WTC11 (cell line): ENCODE data around the gene AOAH. TPM values are rescaled to one million over a fixed set of nuclear protein-coding genes. Genes with fewer than 3 reads are reported as not detected.

Source experiments
- ATAC-seq: fragments of 200-7000 bp; cut with Tn5 transposase; 2 replicates; pipeline ENCODE4 v1.10.0; 2021; ENCODE audit warnings: mild to moderate bottlenecking, moderate library complexity
- CTCF ChIA-PET: fragments of 300-600 bp; sonication (Branson Sonifier 250); formaldehyde crosslinking; loops from one replicate; lab custom pipeline; 2021; ENCODE audit warnings: antibody characterized with exemption; lab: Charles Lee
- POLR2A ChIA-PET: fragments of 350-600 bp; sonication (Branson Sonifier 250); formaldehyde crosslinking; loops from one replicate; lab custom pipeline; 2021; ENCODE audit warnings: antibody characterized with exemption; lab: Charles Lee
- DNase-seq: peaks from one replicate; pipeline ENCODE4 v3.0.0; 2021; ENCODE audit warnings: low spot score
- H3K27ac Mint-ChIP-seq: 2 replicates; pipeline ENCODE4 v1.8.0; 2021; ENCODE audit warnings: mixed read lengths
- H3K27me3 Mint-ChIP-seq: 2 replicates; pipeline ENCODE4 v1.8.0; 2021; ENCODE audit warnings: low read depth, mild to moderate bottlenecking, moderate library complexity, mixed read lengths
- H3K36me3 Mint-ChIP-seq: 2 replicates; pipeline ENCODE4 v1.8.0; 2021; ENCODE audit warnings: mixed read lengths
- H3K4me1 Mint-ChIP-seq: 2 replicates; pipeline ENCODE4 v1.8.0; 2022; ENCODE audit warnings: mixed read lengths
- H3K4me3 Mint-ChIP-seq: 2 replicates; pipeline ENCODE4 v1.8.0; 2021; ENCODE audit warnings: mild to moderate bottlenecking, moderate library complexity, mixed read lengths
- H3K9me3 Mint-ChIP-seq: 2 replicates; pipeline ENCODE4 v1.8.0; 2021; ENCODE audit warnings: mixed read lengths
- ATF1 ChIP-seq: sonication (generic); formaldehyde crosslinking; IDR thresholded peaks from 2 replicates; pipeline ENCODE4 v1.8.1; 2023; ENCODE audit warnings: mild to moderate bottlenecking, moderate library complexity, missing genetic modification reagents
- CREB1 ChIP-seq: sonication (generic); formaldehyde crosslinking; IDR thresholded peaks from 2 replicates; pipeline ENCODE4 v1.8.0; 2023; ENCODE audit warnings: mild to moderate bottlenecking, missing genetic modification reagents
- FOXJ3 ChIP-seq: sonication (generic); formaldehyde crosslinking; IDR thresholded peaks from 2 replicates; pipeline ENCODE4 v1.9.0; 2021; ENCODE audit warnings: missing genetic modification reagents, mild to moderate bottlenecking, borderline replicate concordance
- GRHL2 ChIP-seq: fragments of 250-450 bp; sonication (Bioruptor Pico); IDR thresholded peaks from 2 replicates; pipeline ENCODE4 v1.8.0; 2022; ENCODE audit warnings: mild to moderate bottlenecking, moderate library complexity; ENCODE audit not compliant: insufficient replicate concordance, severe bottlenecking
- GTF2I ChIP-seq: fragments of 250-450 bp; sonication (Bioruptor Pico); conservative IDR thresholded peaks from 2 replicates; pipeline ENCODE4 v1.4.0; 2021; ENCODE audit warnings: mild to moderate bottlenecking
- JAZF1 ChIP-seq: fragments of 250-450 bp; sonication (Bioruptor Pico); IDR thresholded peaks from 2 replicates; pipeline ENCODE4 v1.9.0; 2021; ENCODE audit warnings: moderate library complexity, mild to moderate bottlenecking, inconsistent platforms
- MYBL2 ChIP-seq: sonication (generic); formaldehyde crosslinking; IDR thresholded peaks from 2 replicates; pipeline ENCODE4 v1.8.1; 2023; ENCODE audit warnings: mild to moderate bottlenecking, moderate library complexity, missing genetic modification reagents
- NR3C1 ChIP-seq: sonication (generic); formaldehyde crosslinking; conservative IDR thresholded peaks from 2 replicates; pipeline ENCODE4 v1.8.1; 2023; ENCODE audit warnings: low read depth, mild to moderate bottlenecking, missing genetic modification reagents
- PRRX2 ChIP-seq: fragments of 250-450 bp; sonication (Bioruptor Pico); IDR thresholded peaks from 2 replicates; pipeline ENCODE4 v1.8.0; 2021; ENCODE audit warnings: mild to moderate bottlenecking
- TEAD1 ChIP-seq: sonication (generic); formaldehyde crosslinking; IDR thresholded peaks from 2 replicates; pipeline ENCODE4 v1.8.0; 2022; ENCODE audit warnings: mild to moderate bottlenecking, missing genetic modification reagents
- ZBTB21 ChIP-seq: sonication (generic); formaldehyde crosslinking; IDR thresholded peaks from 2 replicates; pipeline ENCODE4 v1.8.1; 2023; ENCODE audit warnings: mild to moderate bottlenecking, missing genetic modification reagents, borderline replicate concordance
- ZNF138 ChIP-seq: sonication (generic); formaldehyde crosslinking; conservative IDR thresholded peaks from 2 replicates; pipeline ENCODE4 v1.8.1; 2022; ENCODE audit warnings: mild to moderate bottlenecking, moderate library complexity, missing genetic modification reagents
- ZNF423 ChIP-seq: fragments of 250-450 bp; sonication (Bioruptor Pico); IDR thresholded peaks from 2 replicates; pipeline ENCODE4 v2.1.2; 2022; ENCODE audit warnings: mild to moderate bottlenecking, moderate library complexity
- total RNA-seq: library from RNA; stranded (reverse); gene quantifications from 3 replicates; pipeline ENCODE4 v1.2.3, GENCODE V29; 2021
- TF ChIP-seq, protein P1 (sequence below): fragments of 250-450 bp; sonication (Bioruptor Pico); IDR thresholded peaks from 2 replicates; pipeline ENCODE4 v1.9.0; 2021; ENCODE audit warnings: mild to moderate bottlenecking, borderline replicate concordance
- TF ChIP-seq, protein P2 (sequence below): sonication (generic); formaldehyde crosslinking; IDR thresholded peaks from 2 replicates; pipeline ENCODE4 v1.8.1; 2022; ENCODE audit warnings: low read depth, mild to moderate bottlenecking, moderate library complexity, missing genetic modification reagents, borderline replicate concordance
- TF ChIP-seq, protein P3 (sequence below): sonication (generic); formaldehyde crosslinking; IDR thresholded peaks from 2 replicates; pipeline ENCODE4 v1.8.0; 2022; ENCODE audit warnings: mild to moderate bottlenecking, missing genetic modification reagents
- TF ChIP-seq, protein P4 (sequence below): sonication (generic); formaldehyde crosslinking; IDR thresholded peaks from 2 replicates; pipeline ENCODE4 v1.8.1; 2022; ENCODE audit warnings: missing genetic modification reagents, borderline replicate concordance
- TF ChIP-seq, protein P5 (sequence below): fragments of 250-450 bp; sonication (Bioruptor Pico); IDR thresholded peaks from 2 replicates; pipeline ENCODE4 v1.8.0; 2021; ENCODE audit warnings: mild to moderate bottlenecking
- TF ChIP-seq, protein P6 (sequence below): sonication (generic); formaldehyde crosslinking; IDR thresholded peaks from 2 replicates; pipeline ENCODE4 v1.8.1; 2023; ENCODE audit warnings: mild to moderate bottlenecking, missing genetic modification reagents
- TF ChIP-seq, protein P7 (sequence below): fragments of 250-450 bp; sonication (Bioruptor Pico); IDR thresholded peaks from 2 replicates; pipeline ENCODE4 v1.9.0; 2021; ENCODE audit warnings: mild to moderate bottlenecking

The AOAH gene
- total RNA-seq, 1 experiment from 2014 or later = 0.31 TPM

DNA sequence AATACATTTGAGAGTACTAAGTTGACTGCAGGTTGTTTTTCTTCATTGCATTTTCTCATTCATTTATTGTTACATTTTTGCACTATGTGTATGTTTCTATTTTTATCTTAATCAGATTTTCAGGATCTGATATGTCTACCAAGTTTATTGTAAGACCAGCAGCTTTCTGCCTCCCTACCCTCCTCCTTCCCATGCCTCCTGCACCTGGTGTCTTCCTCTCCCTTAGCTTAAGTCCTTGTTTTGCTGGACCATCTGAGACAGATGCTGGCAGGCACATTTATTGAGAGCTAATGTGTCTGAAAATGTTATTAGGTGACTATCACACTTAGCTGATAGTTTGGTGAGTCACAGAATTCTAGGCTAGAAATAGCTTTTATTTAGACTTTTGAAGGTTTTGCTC lies 255.1 kb downstream of the AOAH start (continued):
- TF ChIP-seq FOXJ3 (no peak), ATF1 (no peak)
- TF ChIP-seq, protein P1, sequence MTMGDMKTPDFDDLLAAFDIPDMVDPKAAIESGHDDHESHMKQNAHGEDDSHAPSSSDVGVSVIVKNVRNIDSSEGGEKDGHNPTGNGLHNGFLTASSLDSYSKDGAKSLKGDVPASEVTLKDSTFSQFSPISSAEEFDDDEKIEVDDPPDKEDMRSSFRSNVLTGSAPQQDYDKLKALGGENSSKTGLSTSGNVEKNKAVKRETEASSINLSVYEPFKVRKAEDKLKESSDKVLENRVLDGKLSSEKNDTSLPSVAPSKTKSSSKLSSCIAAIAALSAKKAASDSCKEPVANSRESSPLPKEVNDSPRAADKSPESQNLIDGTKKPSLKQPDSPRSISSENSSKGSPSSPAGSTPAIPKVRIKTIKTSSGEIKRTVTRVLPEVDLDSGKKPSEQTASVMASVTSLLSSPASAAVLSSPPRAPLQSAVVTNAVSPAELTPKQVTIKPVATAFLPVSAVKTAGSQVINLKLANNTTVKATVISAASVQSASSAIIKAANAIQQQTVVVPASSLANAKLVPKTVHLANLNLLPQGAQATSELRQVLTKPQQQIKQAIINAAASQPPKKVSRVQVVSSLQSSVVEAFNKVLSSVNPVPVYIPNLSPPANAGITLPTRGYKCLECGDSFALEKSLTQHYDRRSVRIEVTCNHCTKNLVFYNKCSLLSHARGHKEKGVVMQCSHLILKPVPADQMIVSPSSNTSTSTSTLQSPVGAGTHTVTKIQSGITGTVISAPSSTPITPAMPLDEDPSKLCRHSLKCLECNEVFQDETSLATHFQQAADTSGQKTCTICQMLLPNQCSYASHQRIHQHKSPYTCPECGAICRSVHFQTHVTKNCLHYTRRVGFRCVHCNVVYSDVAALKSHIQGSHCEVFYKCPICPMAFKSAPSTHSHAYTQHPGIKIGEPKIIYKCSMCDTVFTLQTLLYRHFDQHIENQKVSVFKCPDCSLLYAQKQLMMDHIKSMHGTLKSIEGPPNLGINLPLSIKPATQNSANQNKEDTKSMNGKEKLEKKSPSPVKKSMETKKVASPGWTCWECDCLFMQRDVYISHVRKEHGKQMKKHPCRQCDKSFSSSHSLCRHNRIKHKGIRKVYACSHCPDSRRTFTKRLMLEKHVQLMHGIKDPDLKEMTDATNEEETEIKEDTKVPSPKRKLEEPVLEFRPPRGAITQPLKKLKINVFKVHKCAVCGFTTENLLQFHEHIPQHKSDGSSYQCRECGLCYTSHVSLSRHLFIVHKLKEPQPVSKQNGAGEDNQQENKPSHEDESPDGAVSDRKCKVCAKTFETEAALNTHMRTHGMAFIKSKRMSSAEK (CRISPR knock-in tag) = no peak

DNA sequence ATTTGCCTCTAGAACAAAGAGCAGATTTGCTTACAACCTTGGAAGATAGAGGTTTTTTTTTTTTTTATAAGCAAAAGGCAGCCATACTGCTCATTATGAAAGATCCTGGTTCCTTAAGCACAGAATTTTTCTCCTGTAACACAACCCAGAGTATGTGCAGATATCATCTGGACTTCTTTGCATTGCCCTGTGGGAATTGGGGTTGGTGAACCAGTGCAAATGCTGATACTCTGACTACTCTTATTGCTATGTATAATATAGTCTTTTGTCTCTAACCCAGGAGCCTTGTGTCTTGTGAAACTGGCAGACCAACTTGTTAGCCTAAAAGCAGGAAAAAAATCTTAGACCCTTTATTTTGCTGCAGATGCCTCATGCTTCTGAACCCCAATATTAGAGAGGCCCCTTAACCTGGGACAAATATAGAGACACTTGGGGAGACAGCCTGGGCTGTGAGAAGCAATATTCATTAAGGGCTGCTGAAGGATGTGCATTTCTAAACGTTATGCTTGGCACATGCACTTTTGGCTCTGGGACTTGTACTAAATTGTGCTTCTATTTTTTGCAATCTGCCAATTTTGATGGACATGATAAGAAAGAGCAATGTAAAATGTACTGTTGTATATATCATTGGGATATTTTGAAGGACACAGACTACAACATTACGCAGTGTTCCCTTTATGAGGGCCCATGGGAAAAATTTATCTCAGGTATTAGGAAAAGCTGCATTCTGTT lies 255.8 kb downstream of the AOAH start:
- ATAC-seq (no peak), DNase-seq (no peak)
- CTCF ChIA-PET = no interaction called here
- peaks cover 24% of the 10 kb centered on the region for H3K9me3 Mint-ChIP-seq
- no peaks in the 10 kb centered on the region for H3K4me1 Mint-ChIP-seq
- no peak overlapping the region for H3K27ac Mint-ChIP-seq
- H3K27me3 Mint-ChIP-seq = peaks cover 3% of the 10 kb centered on the region; the same call in 1 of the 2 replicates
- H3K4me3 Mint-ChIP-seq = no peak overlapping the region
- POLR2A ChIA-PET = no interaction called here
- H3K36me3 Mint-ChIP-seq = peaks cover 9% of the 10 kb centered on the region
- no peak for TF ChIP-seq CREB1 (CRISPR knock-in tag)
- TF ChIP-seq MYBL2 (CRISPR knock-in tag) = no peak
- TF ChIP-seq, protein P2, sequence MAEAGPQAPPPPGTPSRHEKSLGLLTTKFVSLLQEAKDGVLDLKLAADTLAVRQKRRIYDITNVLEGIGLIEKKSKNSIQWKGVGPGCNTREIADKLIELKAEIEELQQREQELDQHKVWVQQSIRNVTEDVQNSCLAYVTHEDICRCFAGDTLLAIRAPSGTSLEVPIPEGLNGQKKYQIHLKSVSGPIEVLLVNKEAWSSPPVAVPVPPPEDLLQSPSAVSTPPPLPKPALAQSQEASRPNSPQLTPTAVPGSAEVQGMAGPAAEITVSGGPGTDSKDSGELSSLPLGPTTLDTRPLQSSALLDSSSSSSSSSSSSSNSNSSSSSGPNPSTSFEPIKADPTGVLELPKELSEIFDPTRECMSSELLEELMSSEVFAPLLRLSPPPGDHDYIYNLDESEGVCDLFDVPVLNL (CRISPR knock-in tag) = no peak
- no peak for TF ChIP-seq NR3C1 (CRISPR knock-in tag)
- TF ChIP-seq GRHL2 (CRISPR knock-in tag) = no peak
- TF ChIP-seq ZNF138 (CRISPR knock-in tag) = no peak
- no peak for TF ChIP-seq ZBTB21
- no peak for TF ChIP-seq JAZF1 (CRISPR knock-in tag)
- TF ChIP-seq, protein P3, sequence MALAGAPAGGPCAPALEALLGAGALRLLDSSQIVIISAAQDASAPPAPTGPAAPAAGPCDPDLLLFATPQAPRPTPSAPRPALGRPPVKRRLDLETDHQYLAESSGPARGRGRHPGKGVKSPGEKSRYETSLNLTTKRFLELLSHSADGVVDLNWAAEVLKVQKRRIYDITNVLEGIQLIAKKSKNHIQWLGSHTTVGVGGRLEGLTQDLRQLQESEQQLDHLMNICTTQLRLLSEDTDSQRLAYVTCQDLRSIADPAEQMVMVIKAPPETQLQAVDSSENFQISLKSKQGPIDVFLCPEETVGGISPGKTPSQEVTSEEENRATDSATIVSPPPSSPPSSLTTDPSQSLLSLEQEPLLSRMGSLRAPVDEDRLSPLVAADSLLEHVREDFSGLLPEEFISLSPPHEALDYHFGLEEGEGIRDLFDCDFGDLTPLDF (CRISPR knock-in tag) = no peak
- TF ChIP-seq, protein P4, sequence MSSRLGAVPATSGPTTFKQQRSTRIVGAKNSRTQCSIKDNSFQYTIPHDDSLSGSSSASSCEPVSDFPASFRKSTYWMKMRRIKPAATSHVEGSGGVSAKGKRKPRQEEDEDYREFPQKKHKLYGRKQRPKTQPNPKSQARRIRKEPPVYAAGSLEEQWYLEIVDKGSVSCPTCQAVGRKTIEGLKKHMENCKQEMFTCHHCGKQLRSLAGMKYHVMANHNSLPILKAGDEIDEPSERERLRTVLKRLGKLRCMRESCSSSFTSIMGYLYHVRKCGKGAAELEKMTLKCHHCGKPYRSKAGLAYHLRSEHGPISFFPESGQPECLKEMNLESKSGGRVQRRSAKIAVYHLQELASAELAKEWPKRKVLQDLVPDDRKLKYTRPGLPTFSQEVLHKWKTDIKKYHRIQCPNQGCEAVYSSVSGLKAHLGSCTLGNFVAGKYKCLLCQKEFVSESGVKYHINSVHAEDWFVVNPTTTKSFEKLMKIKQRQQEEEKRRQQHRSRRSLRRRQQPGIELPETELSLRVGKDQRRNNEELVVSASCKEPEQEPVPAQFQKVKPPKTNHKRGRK (CRISPR knock-in tag) = no peak
- TF ChIP-seq, protein P5, sequence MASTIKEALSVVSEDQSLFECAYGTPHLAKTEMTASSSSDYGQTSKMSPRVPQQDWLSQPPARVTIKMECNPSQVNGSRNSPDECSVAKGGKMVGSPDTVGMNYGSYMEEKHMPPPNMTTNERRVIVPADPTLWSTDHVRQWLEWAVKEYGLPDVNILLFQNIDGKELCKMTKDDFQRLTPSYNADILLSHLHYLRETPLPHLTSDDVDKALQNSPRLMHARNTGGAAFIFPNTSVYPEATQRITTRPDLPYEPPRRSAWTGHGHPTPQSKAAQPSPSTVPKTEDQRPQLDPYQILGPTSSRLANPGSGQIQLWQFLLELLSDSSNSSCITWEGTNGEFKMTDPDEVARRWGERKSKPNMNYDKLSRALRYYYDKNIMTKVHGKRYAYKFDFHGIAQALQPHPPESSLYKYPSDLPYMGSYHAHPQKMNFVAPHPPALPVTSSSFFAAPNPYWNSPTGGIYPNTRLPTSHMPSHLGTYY (CRISPR knock-in tag) = no peak
- TF ChIP-seq, protein P6, sequence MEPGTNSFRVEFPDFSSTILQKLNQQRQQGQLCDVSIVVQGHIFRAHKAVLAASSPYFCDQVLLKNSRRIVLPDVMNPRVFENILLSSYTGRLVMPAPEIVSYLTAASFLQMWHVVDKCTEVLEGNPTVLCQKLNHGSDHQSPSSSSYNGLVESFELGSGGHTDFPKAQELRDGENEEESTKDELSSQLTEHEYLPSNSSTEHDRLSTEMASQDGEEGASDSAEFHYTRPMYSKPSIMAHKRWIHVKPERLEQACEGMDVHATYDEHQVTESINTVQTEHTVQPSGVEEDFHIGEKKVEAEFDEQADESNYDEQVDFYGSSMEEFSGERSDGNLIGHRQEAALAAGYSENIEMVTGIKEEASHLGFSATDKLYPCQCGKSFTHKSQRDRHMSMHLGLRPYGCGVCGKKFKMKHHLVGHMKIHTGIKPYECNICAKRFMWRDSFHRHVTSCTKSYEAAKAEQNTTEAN (CRISPR knock-in tag) = no peak
- TF ChIP-seq GTF2I (CRISPR knock-in tag) = no peak
- TF ChIP-seq FOXJ3 = no peak
- TF ChIP-seq TEAD1 = no peak
- no peak for TF ChIP-seq PRRX2 (CRISPR knock-in tag)
- TF ChIP-seq, protein P7, sequence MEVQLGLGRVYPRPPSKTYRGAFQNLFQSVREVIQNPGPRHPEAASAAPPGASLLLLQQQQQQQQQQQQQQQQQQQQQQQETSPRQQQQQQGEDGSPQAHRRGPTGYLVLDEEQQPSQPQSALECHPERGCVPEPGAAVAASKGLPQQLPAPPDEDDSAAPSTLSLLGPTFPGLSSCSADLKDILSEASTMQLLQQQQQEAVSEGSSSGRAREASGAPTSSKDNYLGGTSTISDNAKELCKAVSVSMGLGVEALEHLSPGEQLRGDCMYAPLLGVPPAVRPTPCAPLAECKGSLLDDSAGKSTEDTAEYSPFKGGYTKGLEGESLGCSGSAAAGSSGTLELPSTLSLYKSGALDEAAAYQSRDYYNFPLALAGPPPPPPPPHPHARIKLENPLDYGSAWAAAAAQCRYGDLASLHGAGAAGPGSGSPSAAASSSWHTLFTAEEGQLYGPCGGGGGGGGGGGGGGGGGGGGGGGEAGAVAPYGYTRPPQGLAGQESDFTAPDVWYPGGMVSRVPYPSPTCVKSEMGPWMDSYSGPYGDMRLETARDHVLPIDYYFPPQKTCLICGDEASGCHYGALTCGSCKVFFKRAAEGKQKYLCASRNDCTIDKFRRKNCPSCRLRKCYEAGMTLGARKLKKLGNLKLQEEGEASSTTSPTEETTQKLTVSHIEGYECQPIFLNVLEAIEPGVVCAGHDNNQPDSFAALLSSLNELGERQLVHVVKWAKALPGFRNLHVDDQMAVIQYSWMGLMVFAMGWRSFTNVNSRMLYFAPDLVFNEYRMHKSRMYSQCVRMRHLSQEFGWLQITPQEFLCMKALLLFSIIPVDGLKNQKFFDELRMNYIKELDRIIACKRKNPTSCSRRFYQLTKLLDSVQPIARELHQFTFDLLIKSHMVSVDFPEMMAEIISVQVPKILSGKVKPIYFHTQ (CRISPR knock-in tag) = no peak
- TF ChIP-seq ZNF423 (CRISPR knock-in tag) = no peak
